Activated naive CD4-positive, alpha-beta T cell treated with anti-CD3 and anti-CD28 coated beads, Interleukin-2, amount 50 U/mL, for 16 hours (primary cell): ENCODE results near the gene AUP1.
A peak's percentile ranks its signal among the peaks of the same experiment; 100 is the strongest.
"Not testable (repeated sequence)": the region's sequence is repeated elsewhere in the genome, so short reads cannot be mapped to it uniquely, and the experiment has no call there.

ENCODE experiments used
- DNase-seq: peaks from one replicate; pipeline ENCODE4 v3.0.0-alpha.2; 2020

AUP1 gene

GRCh38 chr2:74495440-74495839 lies 34.1 kb downstream of the AUP1 start:
- no peak for DNase-seq

GRCh38 chr2:74493546-74493945 lies 36.0 kb downstream of the AUP1 start:
- no peak for DNase-seq

- no peak for DNase-seq
Observed at GRCh38 chr2:74491648-74492544, 37.6 kb downstream of the AUP1 start.

GRCh38 chr2:74489906-74490305 lies 39.6 kb downstream of the AUP1 start:
- no peak for DNase-seq

- no peak for DNase-seq
Observed at GRCh38 chr2:74488643-74489481, 40.6 kb downstream of the AUP1 start.

GRCh38 chr2:74486141-74486540 lies 43.4 kb downstream of the AUP1 start:
- no peak for DNase-seq

- DNase-seq = not testable (repeated sequence)
Observed at GRCh38 chr2:74483675-74484164, 45.8 kb downstream of the AUP1 start.

GRCh38 chr2:74482801-74483674 lies 46.5 kb downstream of the AUP1 start, which contains the start of the genes CCDC142 and TTC31:
TSS of gene CCDC142 (minus strand) at chr2:74482998. CDS start at chr2:74482837, 161 bp downstream.
TSS of gene TTC31 (plus strand) at chr2:74483081. CDS start at chr2:74483096, 15 bp downstream.
- DNase-seq = peak; percentile 94

- peak; percentile 61 for DNase-seq
Observed at GRCh38 chr2:74481961-74482800, 47.3 kb downstream of the AUP1 start.

- DNase-seq = no peak
Observed at GRCh38 chr2:74481431-74481830, 48.1 kb downstream of the AUP1 start.
